Heart left ventricle (tissue), 13 donors: ENCODE measurements around the gene NTNG2.

Experiments used
- CTCF ChIP-seq, 12 donors: fragments of 200-600 bp; sonication (generic) in 4 of 12; IDR thresholded peaks; one replicate each; pipeline versions ENCODE4 v1.5.0 to v1.8.0; 2018 to 2022; ENCODE audit warnings: antibody characterized with exemption in 12 of 12, mild to moderate bottlenecking in 5 of 12
- POLR2A ChIP-seq, 2 donors: fragments of 450-650 bp; IDR thresholded peaks; one replicate each; pipeline ENCODE4 v1.6.1; 2017; ENCODE audit warnings: antibody characterized with exemption in 2 of 2, mild to moderate bottlenecking in 2 of 2, moderate library complexity in 2 of 2
- donor health status: ischemic (EF 13 %, LVEDD 7.1; RV severe dilation, severe dysfunction).
- donor health status: DM: no; HTN: yes; CAD: no.
- donor health status: DM: no; HTN: no; CAD: no.
- donor health status: ischemic (EF 25% LVEDD 6.9; RV normal size, moderate dysfunction).
- donor health status: ischemic (EF 25% LVEDD 5.7; RV mildly dilated, moderate dysfunction).
- donor health status: ischemic (EF 35%, LVEDD 5.7; RV mildly dilated, moderate dysfunction).
- donor health status: nonischemic (EF 11% LVEDD 7.7; RV severe dilation, severe dysfunction).
- donor health status: DM: yes; HTN: yes; CAD: no.
- donor health status: PGD.
- donor health status: ischemic (EF 29% LVEDD 5.4; RV normal size, mild dysfunction).
- donor health status: nonischemic (EF 23%, LVEDD 6.1; RV moderate dilation, normal function).

GRCh38 chr9:132125361-132125760, 36.5 kb upstream of the NTNG2 start:
- TF ChIP-seq POLR2A (IDR thresholded peaks at IDR 0.05) (no peak), CTCF (IDR thresholded peaks at IDR 0.05) (no peak)
